Trophoblast cell (in vitro differentiated cells and primary cell): ENCODE results near the gene EIF4G1.
A peak's percentile ranks its signal among the peaks of the same experiment; 100 is the strongest.

Experiments
- DNase-seq, 2 donors: peaks; one replicate each; pipeline ENCODE4 v3.0.0-alpha.2; 2016
- H2AFZ ChIP-seq: 2 replicates; pipeline ENCODE4 v1.6.1; 2013; ENCODE audit warnings: low read length, moderate library complexity, mild to moderate bottlenecking; ENCODE audit not compliant: insufficient read depth, poor library complexity
- H2AK5ac ChIP-seq: 2 replicates; pipeline ENCODE4 v1.6.1; 2013; ENCODE audit warnings: mild to moderate bottlenecking, low read length
- H2BK120ac ChIP-seq: 2 replicates; pipeline ENCODE4 v1.6.1; 2013; ENCODE audit warnings: low read length, mild to moderate bottlenecking, moderate library complexity; ENCODE audit not compliant: insufficient read depth, poor library complexity
- H2BK12ac ChIP-seq: 2 replicates; pipeline ENCODE4 v1.6.1; 2013; ENCODE audit warnings: mild to moderate bottlenecking, low read length, moderate library complexity
- H2BK5ac ChIP-seq: 2 replicates; pipeline ENCODE4 v1.6.1; 2013; ENCODE audit warnings: low read length, low read depth, moderate library complexity, mild to moderate bottlenecking; ENCODE audit not compliant: poor library complexity
- H3K14ac ChIP-seq: 2 replicates; pipeline ENCODE4 v1.6.1; 2013; ENCODE audit warnings: mild to moderate bottlenecking, low read length
- H3K18ac ChIP-seq: 2 replicates; pipeline ENCODE4 v1.6.1; 2013; ENCODE audit warnings: mild to moderate bottlenecking, low read length
- H3K23ac ChIP-seq: 2 replicates; pipeline ENCODE4 v1.6.1; 2013; ENCODE audit warnings: low read length
- H3K27ac ChIP-seq: 2 replicates; pipeline ENCODE4 v1.5.1; 2013; ENCODE audit warnings: low read depth, mild to moderate bottlenecking, inconsistent platforms, low read length, moderate library complexity
- H3K27me3 ChIP-seq: 2 replicates; pipeline ENCODE4 v1.6.1; 2013; ENCODE audit warnings: inconsistent platforms, mild to moderate bottlenecking, low read length, moderate library complexity; ENCODE audit not compliant: insufficient read depth
- H3K36me3 ChIP-seq, 2 experiments: 1 replicate in 1 of 2; 2 replicates in 1 of 2; pipeline ENCODE4 v1.6.1; 2013; ENCODE audit warnings: low read length in 2 of 2, mild to moderate bottlenecking in 2 of 2, moderate library complexity in 1 of 2; ENCODE audit not compliant: insufficient read depth in 2 of 2, control insufficient read depth in 1 of 2
- H3K4ac ChIP-seq: 2 replicates; pipeline ENCODE4 v1.6.1; 2013; ENCODE audit warnings: low read depth, mild to moderate bottlenecking, low read length, moderate library complexity
- H3K4me1 ChIP-seq, 2 experiments: 1 replicate in 1 of 2; 2 replicates in 1 of 2; pipeline ENCODE4 v1.6.1; 2013; ENCODE audit warnings: low read length in 2 of 2, mild to moderate bottlenecking in 2 of 2, moderate library complexity in 1 of 2; ENCODE audit not compliant: insufficient read depth in 2 of 2, control insufficient read depth in 1 of 2
- H3K4me2 ChIP-seq: 2 replicates; pipeline ENCODE4 v1.6.1; 2013; ENCODE audit warnings: inconsistent platforms, mild to moderate bottlenecking, low read length, moderate library complexity
- H3K4me3 ChIP-seq: 2 replicates; pipeline ENCODE4 v1.5.1; 2013; ENCODE audit warnings: mild to moderate bottlenecking, low read depth, low read length, inconsistent platforms
- H3K79me1 ChIP-seq: one replicate; pipeline ENCODE4 v1.6.1; 2013; ENCODE audit warnings: low read length
- H3K79me2 ChIP-seq: 2 replicates; pipeline ENCODE4 v1.6.1; 2013; ENCODE audit warnings: low read length, mild to moderate bottlenecking; ENCODE audit not compliant: control insufficient read depth, insufficient read depth, poor library complexity
- H3K9ac ChIP-seq: 2 replicates; pipeline ENCODE4 v1.6.1; 2013; ENCODE audit warnings: mild to moderate bottlenecking, low read length
- H3K9me3 ChIP-seq: 2 replicates; pipeline ENCODE4 v1.6.1; 2013; ENCODE audit warnings: low read depth, mild to moderate bottlenecking, control low read depth, inconsistent platforms, low read length; ENCODE audit not compliant: insufficient read depth
- H4K12ac ChIP-seq: 2 replicates; pipeline ENCODE4 v1.6.1; 2013; ENCODE audit warnings: low read depth, mild to moderate bottlenecking, low read length, moderate library complexity
- H4K8ac ChIP-seq: 2 replicates; pipeline ENCODE4 v1.6.1; 2013; ENCODE audit warnings: low read depth, mild to moderate bottlenecking, low read length, moderate library complexity
- H4K91ac ChIP-seq: one replicate; pipeline ENCODE4 v1.6.1; 2013; ENCODE audit warnings: low read depth, mild to moderate bottlenecking, low read length, moderate library complexity
- WGBS: extraction: QIAGEN DNeasy Blood & Tissue Kit; methylation state at CpG from one replicate; pipeline ENCODE4 v1.1.7; 2013; ENCODE audit warnings: missing lambda C conversion rate; ENCODE audit not compliant: insufficient read length, insufficient coverage; ENCODE audit errors: extremely low coverage; 5-methylcytosine and 5-hydroxymethylcytosine counted together

The EIF4G1 gene

DNA sequence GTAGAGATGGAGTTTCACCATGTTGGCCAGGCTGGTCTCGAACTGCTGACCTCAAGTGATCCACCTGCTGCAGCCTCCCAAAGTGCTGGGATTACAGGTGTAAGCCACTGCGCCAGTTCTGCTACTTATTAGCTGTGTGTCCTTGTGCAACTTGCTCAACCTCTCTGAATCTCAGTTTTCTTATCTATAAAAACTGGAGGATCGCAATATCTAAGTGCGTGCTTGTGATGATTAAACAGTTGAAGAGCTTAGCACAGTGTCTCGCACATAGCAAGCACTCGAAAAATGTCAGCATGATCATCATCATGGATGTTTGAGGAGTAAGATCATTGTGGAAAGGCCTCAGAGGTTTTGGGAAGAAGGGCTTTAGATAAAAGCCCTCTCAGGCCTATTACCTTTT is 36.2 kb downstream of the EIF4G1 start:
- H2AFZ ChIP-seq, result no peak overlapping the region
- no peak overlapping the region for H2BK5ac ChIP-seq
- peaks cover 2% of the 10 kb centered on the region for H3K9me3 ChIP-seq
- H4K91ac ChIP-seq, result no peak overlapping the region
- no peak overlapping the region for H2BK120ac ChIP-seq
- no peak overlapping the region for H4K8ac ChIP-seq
- H2BK12ac ChIP-seq, result no peak overlapping the region
- peaks cover 12 to 18% of the 10 kb centered on the region in 2 experiments for H3K36me3 ChIP-seq
- H3K4me1 ChIP-seq, result peaks cover 2 to 3% of the 10 kb centered on the region in 2 experiments
- H3K4me3 ChIP-seq, result no peak overlapping the region
- H4K12ac ChIP-seq, result no peak overlapping the region
- no peak overlapping the region for H3K23ac ChIP-seq
- no peak overlapping the region for H3K4ac ChIP-seq
- H3K79me2 ChIP-seq, result no peaks in the 10 kb centered on the region
- no peak overlapping the region for H2AK5ac ChIP-seq
- H3K14ac ChIP-seq, result no peak overlapping the region
- H3K27ac ChIP-seq, result no peak overlapping the region
- no CpG with 5 or more reads among the region's 6 CpGs for WGBS
- H3K18ac ChIP-seq, result no peak overlapping the region
- peak; percentile 76 to 93 for DNase-seq
- H3K27me3 ChIP-seq, result no peaks in the 10 kb centered on the region
- H3K79me1 ChIP-seq, result no peaks in the 10 kb centered on the region
- H3K4me2 ChIP-seq, result no peak overlapping the region
- H3K9ac ChIP-seq, result no peak overlapping the region

DNA sequence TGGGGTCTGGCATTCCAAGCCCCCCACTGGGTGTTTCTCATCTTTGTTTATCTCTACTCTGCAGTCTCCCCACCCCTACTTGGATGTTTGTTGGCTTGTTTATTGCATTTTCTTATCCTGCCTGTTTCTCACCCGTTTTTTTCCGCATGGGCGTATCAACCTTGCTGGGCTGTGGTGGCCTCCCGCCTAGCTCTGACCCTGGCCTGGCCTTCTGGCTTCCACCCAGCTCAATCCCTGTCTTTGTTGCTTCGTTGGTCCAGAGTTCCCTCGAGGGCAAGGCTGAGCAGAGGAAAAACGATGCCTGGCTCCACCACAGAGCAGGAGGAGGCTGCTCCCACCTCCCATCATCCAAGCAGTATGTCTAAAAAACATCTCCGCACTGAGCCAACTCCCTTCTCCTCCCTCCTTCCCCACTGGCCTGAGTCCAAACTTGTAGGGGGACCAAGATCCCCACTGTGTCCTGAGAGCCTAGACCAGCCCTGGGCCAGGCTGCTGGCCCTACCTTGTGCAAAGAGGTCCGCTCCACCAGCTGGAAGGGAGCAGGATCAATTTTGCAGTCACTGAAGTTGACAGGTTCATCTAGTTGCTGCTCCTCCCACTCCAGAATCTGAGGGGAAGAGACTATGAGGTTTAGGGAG is 37.2 kb downstream of the EIF4G1 start:
- H3K9me3 ChIP-seq, result peaks cover 2% of the 10 kb centered on the region
- no peaks in the 10 kb centered on the region for H3K79me1 ChIP-seq
- H3K14ac ChIP-seq, result no peak overlapping the region
- peaks cover 9 to 14% of the 10 kb centered on the region in 2 experiments for H3K36me3 ChIP-seq
- no peak overlapping the region for H3K4me2 ChIP-seq
- no peak overlapping the region for H2AFZ ChIP-seq
- peaks cover 2 to 3% of the 10 kb centered on the region in 2 experiments for H3K4me1 ChIP-seq
- H3K27ac ChIP-seq, result no peak overlapping the region
- no peak overlapping the region for H4K12ac ChIP-seq
- WGBS, result no CpG with 5 or more reads among the region's 9 CpGs
- no peak for DNase-seq
- H3K18ac ChIP-seq, result no peak overlapping the region
- no peaks in the 10 kb centered on the region for H3K27me3 ChIP-seq
- H3K9ac ChIP-seq, result no peak overlapping the region
- no peak overlapping the region for H4K91ac ChIP-seq
- H3K23ac ChIP-seq, result no peak overlapping the region
- no peaks in the 10 kb centered on the region for H3K79me2 ChIP-seq
- H3K4ac ChIP-seq, result no peak overlapping the region
- no peak overlapping the region for H2BK5ac ChIP-seq
- no peak overlapping the region for H2BK120ac ChIP-seq
- no peak overlapping the region for H2BK12ac ChIP-seq
- no peak overlapping the region for H4K8ac ChIP-seq
- H2AK5ac ChIP-seq, result no peak overlapping the region
- no peak overlapping the region for H3K4me3 ChIP-seq

DNA sequence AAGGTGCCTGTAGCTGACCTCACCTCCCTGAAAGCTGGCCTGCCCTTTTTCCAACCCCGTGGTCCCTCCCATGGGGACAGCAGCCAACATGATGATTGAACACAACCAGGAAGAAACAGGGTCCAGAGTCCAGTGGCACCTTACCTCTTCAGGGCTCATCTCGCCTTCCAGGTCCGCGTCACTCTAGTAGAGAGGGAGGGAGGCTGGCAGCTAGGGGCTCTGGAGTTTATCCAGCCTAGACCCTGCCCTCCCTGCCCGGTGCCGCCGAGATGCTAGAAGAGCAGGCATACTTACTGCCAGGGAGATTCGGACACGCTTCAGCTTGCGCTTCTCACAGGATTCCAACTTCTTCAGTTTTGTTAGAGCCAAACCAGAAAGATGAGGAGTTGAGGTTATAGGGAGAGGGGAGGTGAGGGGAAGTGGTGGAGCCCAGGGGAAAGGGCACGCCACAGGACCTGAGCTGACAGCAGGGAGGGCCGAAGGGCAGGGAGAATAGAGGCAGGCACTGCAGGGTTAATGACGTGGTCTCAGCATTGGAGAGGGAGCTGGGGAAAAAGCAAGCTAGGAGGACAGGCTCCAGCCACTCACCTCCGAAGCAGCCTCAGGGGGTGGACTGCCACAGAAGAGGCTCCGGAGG is 37.9 kb downstream of the EIF4G1 start:
- Histone ChIP-seq H4K12ac (no peak overlapping the region), H3K9me3 (peaks cover 2% of the 10 kb centered on the region), H3K4me1 (peaks cover 2 to 3% of the 10 kb centered on the region in 2 experiments), H2BK5ac (no peak overlapping the region), H4K8ac (no peak overlapping the region), H2BK120ac (no peak overlapping the region), H3K79me1 (no peaks in the 10 kb centered on the region), H3K9ac (no peak overlapping the region), H3K27me3 (no peaks in the 10 kb centered on the region), H3K36me3 (peaks cover 8 to 14% of the 10 kb centered on the region in 2 experiments), H3K4me2 (no peak overlapping the region), H3K18ac (no peak overlapping the region), H3K14ac (no peak overlapping the region), H3K4ac (no peak overlapping the region), H2BK12ac (no peak overlapping the region), H3K23ac (no peak overlapping the region), H3K79me2 (no peaks in the 10 kb centered on the region), H3K27ac (no peak overlapping the region), H2AFZ (no peak overlapping the region), H4K91ac (no peak overlapping the region), H2AK5ac (no peak overlapping the region), H3K4me3 (no peak overlapping the region)
- DNase-seq, result no peak
- WGBS, result no CpG with 5 or more reads among the region's 15 CpGs

DNA sequence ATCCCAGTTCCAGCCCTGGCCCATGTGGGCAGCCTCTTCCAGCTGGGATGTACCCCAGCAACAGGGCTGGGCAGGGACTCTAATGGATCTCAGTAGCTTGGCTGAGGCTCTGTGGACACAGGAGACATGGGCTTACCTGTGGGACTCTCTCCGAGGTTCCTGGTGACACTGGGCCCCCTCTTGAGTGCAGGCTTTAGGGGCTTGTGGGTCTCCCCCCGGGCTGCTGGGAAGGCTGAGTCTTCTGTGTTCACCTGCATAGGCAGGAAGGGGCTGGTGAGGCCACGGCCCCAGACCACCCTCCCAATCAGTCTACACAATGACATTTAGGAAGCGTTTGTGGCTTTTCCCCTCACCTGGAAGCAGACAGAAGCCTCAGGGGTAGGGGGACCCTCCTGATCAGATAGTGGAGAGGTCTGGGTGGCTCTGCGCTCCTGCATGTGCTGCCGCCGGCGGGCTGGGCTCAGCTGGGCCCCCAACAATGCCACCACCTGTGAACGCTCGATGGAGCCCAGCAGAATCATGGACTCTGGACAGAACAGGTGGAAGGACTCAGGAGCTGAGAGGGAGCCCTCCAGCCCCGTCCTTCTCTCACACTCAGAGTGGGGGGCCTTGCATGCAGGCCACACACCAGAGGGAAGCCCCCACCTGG is 38.6 kb downstream of the EIF4G1 start:
- H3K18ac ChIP-seq, result no peak overlapping the region
- no peaks in the 10 kb centered on the region for H3K27me3 ChIP-seq
- H4K8ac ChIP-seq, result no peak overlapping the region
- peaks cover 2 to 3% of the 10 kb centered on the region in 2 experiments for H3K4me1 ChIP-seq
- H3K14ac ChIP-seq, result no peak overlapping the region
- no peak overlapping the region for H3K9ac ChIP-seq
- H2AK5ac ChIP-seq, result no peak overlapping the region
- H3K23ac ChIP-seq, result no peak overlapping the region
- H3K4me3 ChIP-seq, result no peak overlapping the region
- H3K79me2 ChIP-seq, result no peaks in the 10 kb centered on the region
- no peak overlapping the region for H4K91ac ChIP-seq
- no CpG with 5 or more reads among the region's 11 CpGs for WGBS
- no peak overlapping the region for H2BK12ac ChIP-seq
- peaks cover 10 to 14% of the 10 kb centered on the region in 2 experiments for H3K36me3 ChIP-seq
- no peak overlapping the region for H3K4me2 ChIP-seq
- peaks cover 2% of the 10 kb centered on the region for H3K9me3 ChIP-seq
- no peak overlapping the region for H2BK120ac ChIP-seq
- DNase-seq, result no peak
- no peaks in the 10 kb centered on the region for H3K79me1 ChIP-seq
- H3K27ac ChIP-seq, result no peak overlapping the region
- no peak overlapping the region for H2BK5ac ChIP-seq
- H2AFZ ChIP-seq, result no peak overlapping the region
- no peak overlapping the region for H4K12ac ChIP-seq
- H3K4ac ChIP-seq, result no peak overlapping the region
